Choroid plexus epithelial cell (primary cell): ENCODE results near the gene SPACA4.

Experiments used
- DNase-seq: peaks from one replicate; pipeline ENCODE4 v3.0.0-alpha.2; 2010; ENCODE audit warnings: low read depth
- H3K4me3 ChIP-seq: 2 replicates; pipeline ENCODE4 v1.5.1; 2011; ENCODE audit warnings: low read depth, mild to moderate bottlenecking, control low read depth, low read length, moderate library complexity
- TF ChIP-seq, protein P1 (sequence below): conservative IDR thresholded peaks from 2 replicates; pipeline ENCODE4 v1.5.1; 2011; ENCODE audit warnings: low read depth, mild to moderate bottlenecking, control low read depth, inconsistent platforms, low read length, moderate library complexity

The SPACA4 gene

GRCh38 chr19:48627201-48627864 is 20.8 kb downstream of the SPACA4 start:
- H3K4me3 ChIP-seq = no peak overlapping the region
- no peak for DNase-seq
- TF ChIP-seq, protein P1, sequence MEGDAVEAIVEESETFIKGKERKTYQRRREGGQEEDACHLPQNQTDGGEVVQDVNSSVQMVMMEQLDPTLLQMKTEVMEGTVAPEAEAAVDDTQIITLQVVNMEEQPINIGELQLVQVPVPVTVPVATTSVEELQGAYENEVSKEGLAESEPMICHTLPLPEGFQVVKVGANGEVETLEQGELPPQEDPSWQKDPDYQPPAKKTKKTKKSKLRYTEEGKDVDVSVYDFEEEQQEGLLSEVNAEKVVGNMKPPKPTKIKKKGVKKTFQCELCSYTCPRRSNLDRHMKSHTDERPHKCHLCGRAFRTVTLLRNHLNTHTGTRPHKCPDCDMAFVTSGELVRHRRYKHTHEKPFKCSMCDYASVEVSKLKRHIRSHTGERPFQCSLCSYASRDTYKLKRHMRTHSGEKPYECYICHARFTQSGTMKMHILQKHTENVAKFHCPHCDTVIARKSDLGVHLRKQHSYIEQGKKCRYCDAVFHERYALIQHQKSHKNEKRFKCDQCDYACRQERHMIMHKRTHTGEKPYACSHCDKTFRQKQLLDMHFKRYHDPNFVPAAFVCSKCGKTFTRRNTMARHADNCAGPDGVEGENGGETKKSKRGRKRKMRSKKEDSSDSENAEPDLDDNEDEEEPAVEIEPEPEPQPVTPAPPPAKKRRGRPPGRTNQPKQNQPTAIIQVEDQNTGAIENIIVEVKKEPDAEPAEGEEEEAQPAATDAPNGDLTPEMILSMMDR = no peak

GRCh38 chr19:48627865-48628314 is 21.3 kb downstream of the SPACA4 start:
- no peak for DNase-seq
- no peak overlapping the region for H3K4me3 ChIP-seq
- TF ChIP-seq, protein P1 = no peak

DNA sequence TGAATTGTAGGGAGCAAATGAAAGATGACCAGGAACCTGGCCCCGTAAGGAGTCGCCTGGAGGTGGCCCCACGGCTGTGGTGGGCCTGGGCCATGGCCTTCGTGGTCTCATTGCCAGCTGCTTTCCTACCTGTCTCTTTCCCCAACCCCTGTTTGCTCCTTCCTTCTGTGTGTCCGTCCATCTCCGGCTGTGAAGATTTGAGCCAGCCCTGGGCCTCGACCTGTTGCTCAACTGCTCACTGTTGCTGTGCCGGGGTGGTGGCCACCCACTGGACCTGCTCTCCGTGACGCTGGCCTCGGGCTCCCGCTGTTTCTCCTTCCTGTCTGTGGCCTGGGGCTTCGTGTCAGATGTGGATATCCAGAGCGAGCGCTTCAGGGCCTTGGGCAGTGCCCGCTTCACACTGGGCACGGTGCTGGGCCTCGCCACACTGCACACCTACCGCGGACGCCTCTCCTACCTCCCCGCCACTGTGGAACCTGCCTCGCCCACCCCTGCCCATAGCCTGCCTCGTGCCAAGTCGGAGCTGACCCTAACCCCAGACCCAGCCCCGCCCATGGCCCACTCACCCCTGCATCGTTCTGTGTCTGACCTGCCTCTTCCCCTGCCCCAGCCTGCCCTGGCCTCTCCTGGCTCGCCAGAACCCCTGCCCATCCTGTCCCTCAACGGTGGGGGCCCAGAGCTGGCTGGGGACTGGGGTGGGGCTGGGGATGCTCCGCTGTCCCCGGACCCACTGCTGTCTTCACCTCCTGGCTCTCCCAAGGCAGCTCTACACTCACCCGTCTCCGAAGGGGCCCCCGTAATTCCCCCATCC is 22.1 kb downstream of the SPACA4 start:
- DNase-seq = peak; percentile 75
- TF ChIP-seq, protein P1 = no peak
- H3K4me3 ChIP-seq = no peak overlapping the region

DNA sequence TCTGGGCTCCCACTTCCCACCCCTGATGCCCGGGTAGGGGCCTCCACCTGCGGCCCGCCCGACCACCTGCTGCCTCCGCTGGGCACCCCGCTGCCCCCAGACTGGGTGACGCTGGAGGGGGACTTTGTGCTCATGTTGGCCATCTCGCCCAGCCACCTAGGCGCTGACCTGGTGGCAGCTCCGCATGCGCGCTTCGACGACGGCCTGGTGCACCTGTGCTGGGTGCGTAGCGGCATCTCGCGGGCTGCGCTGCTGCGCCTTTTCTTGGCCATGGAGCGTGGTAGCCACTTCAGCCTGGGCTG is 22.7 kb downstream of the SPACA4 start:
- H3K4me3 ChIP-seq = no peak overlapping the region
- no peak for DNase-seq
- TF ChIP-seq, protein P1 = no peak

DNA sequence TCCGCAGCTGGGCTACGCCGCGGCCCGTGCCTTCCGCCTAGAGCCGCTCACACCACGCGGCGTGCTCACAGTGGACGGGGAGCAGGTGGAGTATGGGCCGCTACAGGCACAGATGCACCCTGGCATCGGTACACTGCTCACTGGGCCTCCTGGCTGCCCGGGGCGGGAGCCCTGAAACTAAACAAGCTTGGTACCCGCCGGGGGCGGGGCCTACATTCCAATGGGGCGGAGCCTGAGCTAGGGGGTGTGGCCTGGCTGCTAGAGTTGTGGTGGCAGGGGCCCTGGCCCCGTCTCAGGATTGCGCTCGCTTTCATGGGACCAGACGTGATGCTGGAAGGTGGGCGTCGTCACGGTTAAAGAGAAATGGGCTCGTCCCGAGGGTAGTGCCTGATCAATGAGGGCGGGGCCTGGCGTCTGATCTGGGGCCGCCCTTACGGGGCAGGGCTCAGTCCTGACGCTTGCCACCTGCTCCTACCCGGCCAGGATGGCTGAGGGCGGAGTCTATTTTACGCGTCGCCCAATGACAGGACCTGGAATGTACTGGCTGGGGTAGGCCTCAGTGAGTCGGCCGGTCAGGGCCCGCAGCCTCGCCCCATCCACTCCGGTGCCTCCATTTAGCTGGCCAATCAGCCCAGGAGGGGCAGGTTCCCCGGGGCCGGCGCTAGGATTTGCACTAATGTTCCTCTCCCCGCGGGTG is 23.2 kb downstream of the SPACA4 start:
- TF ChIP-seq, protein P1 = no peak
- H3K4me3 ChIP-seq = peak overlapping the region; percentile 26
- peak; percentile 79 for DNase-seq

DNA sequence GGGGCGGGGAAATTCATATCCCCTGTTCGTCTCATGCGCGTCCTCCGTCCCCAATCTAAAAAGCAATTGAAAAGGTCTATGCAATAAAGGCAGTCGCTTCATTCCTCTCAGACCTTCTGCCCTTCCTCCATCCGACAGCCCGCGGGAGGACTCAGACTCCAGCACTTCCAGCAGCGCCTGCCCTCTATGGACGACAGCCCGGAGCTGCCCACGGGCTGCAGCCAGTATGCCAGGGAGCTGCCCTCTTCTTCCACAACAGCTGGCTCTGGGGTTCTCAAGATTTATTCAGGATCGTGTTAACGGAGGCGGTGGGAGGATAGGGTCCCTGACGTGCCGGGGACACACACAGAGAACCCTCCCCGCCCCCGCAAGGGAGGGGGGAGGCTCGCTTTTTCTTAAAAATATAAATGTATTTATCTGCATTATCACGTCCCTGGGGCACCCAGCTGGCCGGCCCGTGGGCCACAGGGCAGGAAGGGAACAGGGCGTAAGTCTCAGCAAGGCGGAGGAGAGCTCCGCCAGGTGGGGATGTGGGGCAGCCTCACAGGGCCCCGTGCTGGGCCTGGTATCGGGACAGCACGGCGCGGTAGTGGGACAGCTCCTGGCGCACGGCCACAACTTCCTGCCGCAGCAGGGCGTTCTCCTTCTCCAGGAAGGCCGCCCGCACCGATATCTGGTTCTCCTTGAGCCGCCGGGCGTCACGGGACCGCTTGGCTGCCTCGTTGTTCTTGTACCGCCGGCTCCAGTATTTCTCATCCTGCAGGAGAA is 23.9 kb downstream of the SPACA4 start:
- TF ChIP-seq, protein P1 = peak; percentile 44
- H3K4me3 ChIP-seq = peak overlapping the region; percentile 26
- peak; percentile 74 for DNase-seq
